ENCODE results near the gene KATNB1.

The KATNB1 gene

DNA sequence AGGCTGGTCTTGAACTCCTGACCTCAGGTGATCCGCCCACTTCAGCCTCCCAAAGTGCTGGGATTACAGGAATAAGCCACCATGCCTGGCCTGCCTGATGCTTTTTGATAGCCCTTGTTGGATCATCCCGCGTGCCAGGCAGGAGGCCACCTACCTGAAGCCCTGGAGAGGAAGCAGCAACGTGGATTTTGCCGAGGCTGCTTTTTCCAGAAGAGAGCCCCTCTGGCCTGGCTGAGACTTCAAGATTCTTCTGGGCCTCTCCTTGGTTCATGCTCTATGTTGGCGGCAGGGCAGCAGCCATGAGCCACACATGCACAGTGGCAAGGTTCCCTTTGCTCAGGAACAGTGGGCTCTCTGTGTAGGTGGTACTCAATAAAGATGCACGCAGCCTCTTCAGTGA, 11.5 kb downstream of the KATNB1 start:
- DNase-seq: no peak

DNA sequence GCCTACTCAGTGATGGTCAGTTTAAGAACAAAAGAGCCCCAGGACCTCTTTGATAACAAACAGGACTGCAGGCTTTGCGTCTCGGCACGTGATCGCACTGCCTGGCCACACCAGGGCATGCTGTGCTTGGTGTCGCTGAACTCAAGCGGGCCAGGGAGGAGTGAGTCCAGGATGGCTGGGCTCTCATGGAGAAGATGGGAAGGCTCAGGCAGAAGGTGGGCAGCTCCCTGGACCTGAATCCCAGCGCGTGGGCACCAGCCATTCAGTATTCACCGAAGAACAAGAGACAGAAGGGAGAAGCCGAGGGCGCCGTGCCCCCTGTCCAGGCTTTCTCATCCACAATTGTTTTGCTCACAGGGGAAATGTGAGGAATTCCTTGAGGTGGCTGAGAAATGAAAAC, 11.9 kb downstream of the KATNB1 start:
- no peak for DNase-seq

DNA sequence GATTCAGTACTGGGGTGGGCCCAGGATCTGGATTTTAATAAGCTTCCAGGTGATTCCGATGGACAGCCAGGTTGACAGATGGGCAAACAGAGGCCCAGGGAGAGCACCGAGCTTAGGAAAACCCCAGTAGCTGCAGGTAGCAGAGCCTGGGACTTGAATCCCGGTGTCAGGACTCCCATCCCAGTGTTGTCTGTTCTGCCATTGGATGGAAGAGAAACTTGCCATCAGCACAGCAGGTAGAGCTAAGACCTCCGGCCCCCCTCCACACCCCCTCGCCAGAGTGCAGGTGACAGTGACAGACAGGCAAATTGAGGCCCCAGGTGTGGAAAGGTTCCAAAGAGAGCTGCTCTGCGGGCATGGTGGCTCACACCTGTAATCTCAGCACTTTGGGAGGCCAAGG, 12.4 kb downstream of the KATNB1 start:
- no peak for DNase-seq

DNA sequence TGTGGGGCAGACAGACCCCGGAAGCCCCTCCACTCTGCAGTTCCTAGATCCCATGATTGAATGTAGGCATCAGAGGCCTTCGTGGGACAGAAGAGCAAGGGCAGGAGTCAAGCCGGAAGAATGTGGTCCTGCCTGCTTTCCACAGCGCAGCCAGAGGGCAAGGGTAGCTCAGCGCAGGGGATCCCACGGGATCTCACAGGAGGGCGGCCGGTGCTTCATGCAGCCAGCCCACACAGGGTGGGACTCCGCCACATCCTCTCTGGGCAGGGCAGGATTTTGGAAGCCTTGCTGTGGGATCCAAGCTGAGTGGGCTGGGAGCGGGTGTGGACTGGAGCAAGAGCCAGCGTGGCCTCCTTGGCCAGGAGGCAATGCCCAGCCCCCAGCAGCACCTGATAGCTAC, 13.0 kb downstream of the KATNB1 start:
- DNase-seq: no peak

DNA sequence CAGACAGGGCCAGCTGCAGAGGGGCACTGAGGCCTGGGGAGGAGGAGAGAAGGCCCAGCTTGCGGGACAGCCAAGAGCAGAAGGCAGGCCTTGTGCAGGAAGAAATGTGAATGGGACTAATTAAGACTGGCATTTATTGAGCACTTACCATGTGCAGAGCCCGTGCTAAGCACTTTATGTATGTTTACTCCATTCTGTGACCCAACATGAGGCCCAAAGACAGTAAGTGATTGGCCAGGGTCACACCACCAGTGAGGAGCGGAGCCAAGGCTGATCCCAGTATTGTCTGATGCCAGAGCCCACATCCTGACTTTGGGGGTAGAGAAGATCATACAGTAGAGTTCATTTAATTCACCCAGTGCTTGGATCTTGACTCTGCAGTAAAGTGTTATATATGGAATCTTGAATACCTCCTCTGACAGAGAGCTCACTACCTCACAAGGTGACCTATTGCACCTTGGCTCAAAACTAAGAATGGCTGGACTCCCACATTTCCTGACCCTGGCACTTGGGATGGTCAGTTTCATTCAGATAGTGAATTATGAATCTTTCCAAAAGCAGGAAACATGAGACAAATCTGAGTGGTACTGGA, 13.6 kb downstream of the KATNB1 start:
- no peak for DNase-seq

DNA sequence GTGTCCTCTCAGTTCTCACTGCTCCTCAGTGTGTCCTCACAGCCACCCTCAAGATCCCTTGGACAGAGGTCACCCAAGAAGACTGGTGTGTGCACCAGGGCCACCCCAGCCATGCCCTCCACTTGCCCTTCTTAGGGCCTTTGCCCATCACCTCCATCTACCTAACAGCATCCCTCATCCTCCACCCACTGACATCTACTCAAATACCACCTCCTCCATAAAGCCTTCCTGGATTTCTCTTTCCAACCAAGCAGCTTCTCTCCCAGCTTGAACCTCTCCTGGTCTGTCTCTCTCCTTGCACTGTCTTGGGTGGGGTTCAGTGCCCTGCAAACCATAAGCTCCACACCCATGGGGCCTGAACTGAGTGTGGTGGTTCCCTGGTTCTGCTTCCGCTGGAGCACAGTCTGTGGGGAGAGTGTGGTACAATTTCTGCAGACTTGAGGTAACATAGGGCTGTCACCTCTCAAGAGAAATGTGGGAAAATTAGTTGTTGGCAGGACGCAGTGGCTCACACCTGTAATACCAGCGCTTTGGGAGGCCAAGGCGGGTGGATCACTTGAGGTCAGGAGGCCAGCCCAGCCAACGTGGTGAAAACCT, 14.4 kb downstream of the KATNB1 start:
- no peak for DNase-seq

DNA sequence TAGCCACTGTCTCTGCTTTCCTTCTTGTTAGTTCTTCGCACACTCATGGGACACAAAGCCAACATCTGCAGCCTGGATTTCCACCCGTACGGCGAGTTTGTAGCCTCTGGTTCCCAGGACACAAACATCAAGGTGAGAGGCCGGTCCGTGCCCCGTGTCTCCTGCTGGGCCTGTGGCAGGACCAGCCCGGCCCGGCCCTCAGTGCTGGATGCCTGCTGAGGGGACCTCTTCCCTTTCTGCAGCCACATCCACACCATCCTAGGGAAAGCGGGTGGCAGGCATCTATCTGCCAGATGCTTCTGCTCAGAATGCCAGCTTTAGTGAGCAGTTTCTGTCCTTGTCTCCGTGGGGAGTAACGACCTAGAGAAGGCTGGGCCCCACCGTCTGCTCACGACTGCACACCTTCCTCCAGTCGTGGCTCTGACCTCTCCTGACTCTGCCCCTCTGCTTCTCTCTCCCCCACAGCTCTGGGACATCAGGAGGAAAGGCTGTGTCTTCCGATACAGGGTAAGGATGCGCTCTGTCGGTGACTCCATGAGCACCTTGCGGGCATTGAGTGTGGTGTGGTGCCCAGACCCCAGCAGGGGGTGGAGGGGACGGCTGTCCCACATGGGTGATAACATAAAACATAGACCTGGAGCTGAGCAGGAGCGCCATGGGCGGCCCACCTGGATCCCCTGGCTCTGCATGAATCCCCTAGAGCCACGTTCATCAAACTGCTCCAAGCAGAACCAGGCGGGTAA, 15.4 kb downstream of the KATNB1 start:
- DNase-seq: no peak

DNA sequence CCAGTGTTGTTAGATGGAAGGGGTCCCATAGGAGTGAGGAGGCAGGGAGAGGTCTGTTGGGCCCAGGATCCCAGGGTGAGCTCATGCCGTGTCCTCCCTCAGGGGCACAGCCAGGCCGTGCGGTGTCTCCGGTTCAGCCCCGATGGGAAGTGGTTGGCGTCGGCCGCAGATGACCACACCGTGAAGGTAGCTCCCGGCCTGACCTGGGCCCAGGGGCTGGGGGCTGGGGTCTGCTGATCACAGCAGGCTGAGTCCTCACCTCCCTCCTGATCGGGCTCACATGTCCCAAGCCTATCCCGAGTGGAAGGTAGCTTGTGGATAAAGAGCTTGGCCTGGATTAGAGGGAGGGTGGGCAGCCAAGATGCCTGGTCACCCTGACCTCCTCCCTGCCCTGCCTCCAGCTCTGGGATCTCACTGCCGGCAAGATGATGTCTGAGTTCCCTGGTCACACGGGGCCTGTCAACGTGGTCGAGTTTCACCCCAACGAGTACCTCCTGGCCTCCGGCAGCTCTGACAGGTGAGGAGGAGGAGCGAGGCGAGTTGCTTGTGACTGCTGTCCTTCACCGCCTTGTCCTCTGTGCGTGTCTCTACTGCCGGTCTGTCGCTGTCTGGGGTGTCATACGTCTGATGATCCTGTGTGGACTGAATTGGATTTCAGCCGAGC, 16.1 kb downstream of the KATNB1 start:
- no peak for DNase-seq

DNA sequence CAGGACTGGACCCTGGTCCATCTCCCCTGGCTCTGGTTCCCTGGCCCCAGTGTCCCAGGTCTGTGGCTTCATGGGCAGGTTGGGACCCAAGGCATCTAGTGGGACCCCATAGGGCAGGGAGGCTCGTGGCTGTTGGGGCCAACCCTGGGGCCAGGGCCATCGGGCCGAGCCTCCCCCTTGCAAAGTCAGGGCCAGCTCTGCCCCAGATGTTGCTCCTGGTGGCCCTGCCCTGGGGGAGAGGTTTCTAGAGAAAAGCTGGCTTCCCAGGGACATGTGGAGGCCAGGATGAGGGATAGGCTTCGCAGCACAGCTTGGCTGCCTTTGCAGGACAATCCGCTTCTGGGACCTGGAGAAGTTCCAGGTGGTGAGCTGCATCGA, 16.6 kb downstream of the KATNB1 start:
- DNase-seq: no peak

DNA sequence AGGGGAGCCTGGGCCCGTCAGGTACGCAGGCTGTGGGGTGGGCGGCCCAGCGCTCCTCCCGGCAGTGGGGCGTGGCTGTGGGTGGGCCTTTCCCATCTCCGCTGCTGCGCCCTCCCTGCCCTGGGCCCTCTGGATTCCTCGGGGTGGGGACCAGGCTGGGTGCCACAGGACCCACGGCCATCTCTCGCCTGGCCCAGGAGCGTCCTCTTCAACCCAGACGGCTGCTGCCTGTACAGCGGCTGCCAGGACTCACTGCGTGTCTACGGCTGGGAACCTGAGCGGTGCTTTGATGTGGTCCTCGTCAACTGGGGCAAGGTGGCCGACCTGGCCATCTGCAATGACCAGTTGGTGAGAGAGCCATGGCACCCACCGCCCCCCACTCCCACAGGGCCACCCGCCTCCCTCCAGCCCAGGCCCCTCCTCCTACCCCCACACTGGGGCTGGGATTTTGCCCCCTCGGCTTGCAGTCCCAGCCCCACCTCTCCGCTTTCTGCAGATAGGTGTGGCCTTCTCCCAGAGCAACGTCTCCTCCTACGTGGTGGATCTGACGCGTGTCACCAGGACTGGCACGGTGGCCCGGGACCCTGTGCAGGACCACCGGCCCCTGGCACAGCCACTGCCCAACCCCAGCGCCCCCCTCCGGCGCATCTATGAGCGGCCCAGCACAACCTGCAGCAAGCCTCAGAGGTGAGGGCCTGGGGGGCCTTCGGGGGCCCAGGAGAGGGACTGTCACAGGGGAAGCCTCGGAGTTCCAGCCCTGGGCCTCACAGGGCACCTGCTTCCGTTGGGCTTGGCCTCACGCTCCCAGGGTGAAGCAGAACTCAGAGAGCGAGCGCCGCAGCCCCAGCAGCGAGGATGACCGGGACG, 17.2 kb downstream of the KATNB1 start:
- no peak for DNase-seq

DNA sequence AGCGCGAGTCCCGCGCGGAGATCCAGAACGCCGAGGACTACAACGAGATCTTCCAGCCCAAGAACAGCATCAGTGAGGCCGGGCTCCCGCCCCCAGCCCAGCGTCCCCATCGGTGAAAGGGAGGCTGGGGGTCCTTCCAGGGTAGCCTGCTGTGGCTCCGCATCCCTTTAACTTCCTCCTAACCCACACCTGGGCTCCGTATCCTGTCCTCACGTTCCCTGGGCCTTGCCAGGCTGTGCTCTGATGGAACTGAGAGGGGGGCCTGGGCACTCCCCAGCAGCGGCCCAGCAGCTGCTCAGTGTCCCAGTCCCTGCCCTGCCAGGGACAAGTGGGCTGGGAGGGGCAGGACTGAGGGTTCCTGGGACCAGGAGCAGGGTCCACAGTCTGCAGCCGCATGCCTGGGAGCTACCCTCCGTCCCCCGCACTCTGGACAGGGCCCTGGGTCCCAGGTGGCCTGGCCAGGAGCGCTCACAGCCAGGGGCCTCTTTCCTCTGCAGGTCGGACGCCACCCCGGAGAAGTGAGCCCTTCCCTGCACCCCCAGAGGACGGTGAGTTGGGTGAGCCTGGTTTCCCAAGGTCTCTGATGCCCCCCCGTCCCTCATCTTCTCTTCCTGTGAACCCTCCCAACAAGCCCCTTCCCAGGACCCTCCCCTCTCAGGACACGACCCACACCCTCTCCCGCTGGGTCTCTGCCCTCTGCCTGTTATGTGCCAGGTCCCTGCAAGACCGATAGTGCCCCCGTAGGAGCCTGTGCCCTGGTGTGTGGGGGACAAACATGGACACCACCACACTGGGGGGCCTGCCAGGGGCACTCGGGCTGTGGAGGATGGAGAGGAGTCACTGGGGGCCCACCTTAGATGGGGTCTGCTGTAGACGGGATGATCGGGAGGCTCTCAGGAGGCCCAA, 18.1 kb downstream of the KATNB1 start:
- no peak for DNase-seq

DNA sequence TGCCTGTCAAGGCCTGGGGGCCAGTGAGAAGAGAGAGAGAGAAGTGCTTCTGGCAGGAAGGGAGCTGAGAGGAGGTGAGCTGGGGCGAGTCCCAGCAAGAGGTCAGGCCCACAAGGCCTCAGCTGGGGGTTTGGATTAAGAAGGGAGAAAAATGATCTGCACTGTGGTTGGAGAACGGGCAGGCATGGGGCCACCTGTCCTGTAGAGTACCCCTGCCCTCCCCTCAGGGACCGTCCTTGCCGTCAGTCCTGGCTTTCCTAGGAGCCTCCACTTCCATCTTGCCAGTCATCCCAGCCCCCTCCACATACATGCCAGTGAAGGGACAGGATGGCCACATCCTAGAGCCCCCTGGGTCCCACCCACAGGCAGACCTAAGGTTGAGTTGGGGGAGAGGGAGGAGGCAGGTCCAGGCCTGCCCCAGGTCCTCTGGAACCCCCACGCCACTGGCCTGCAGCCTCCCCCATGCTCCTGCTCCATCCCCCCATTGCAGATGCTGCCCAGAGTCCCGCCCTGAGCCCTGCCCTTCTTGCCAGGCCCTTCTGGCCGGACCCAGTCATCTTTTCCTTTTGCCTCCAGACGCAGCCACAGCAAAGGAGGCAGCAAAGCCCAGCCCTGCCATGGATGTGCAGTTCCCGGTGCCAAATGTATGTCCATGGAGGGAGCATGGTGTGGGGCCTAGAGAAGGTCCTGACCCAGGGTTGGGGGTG, 18.9 kb downstream of the KATNB1 start:
- no peak for DNase-seq

DNA sequence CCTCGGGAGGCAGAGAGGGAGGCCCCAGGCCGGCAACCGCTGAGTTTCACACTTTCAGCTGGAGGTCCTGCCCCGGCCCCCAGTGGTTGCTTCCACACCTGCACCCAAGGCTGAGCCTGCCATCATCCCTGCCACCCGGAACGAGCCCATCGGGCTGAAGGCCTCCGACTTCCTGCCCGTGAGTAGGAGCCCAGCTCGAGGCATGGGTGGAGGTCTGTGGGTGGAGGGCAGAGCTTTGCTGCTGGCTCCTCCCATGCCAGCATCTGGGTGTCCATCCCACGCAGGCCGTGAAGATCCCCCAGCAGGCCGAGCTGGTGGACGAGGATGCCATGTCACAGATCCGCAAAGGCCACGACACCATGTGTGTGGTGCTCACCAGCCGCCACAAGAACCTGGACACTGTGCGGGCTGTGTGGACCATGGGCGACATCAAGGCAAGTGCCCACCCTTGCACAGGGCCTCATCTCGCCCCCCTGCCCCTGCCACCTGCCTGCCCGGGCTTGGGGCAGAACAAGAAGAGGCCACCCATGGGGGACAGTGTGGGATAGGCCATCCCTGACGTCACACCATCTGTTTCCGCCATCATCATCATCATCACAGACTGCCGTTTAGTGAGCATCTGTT, 19.6 kb downstream of the KATNB1 start:
- no peak for DNase-seq

DNA sequence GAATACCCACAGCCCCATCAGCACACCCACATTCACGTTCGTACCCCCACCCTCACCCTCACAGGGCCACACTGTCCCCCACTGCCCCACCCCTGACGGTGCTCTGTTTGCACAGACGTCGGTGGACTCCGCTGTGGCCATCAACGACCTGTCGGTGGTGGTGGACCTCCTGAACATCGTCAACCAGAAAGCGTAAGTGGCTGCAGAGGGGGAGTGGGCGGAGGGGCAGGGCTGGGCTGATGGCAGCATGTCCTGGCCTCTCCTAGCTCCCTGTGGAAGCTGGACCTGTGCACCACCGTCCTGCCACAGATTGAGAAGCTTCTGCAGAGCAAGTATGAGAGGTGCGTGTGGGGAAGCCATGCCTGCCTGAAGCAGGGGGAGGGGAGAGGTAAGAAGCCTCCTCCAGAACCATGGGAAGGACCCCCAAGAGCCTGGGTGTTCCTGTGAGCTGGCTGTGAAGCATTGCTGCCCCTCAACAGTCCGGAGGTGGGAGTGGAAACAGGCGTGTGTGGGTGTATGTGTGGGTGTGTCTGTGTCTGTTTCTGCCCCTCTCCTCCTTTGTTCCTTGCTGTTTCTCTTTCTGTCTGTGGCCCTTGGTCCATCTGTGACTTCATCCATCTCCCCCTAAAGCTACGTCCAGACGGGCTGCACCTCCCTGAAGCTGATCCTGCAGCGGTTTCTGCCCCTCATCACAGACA, 20.3 kb downstream of the KATNB1 start:
- no peak for DNase-seq

DNA sequence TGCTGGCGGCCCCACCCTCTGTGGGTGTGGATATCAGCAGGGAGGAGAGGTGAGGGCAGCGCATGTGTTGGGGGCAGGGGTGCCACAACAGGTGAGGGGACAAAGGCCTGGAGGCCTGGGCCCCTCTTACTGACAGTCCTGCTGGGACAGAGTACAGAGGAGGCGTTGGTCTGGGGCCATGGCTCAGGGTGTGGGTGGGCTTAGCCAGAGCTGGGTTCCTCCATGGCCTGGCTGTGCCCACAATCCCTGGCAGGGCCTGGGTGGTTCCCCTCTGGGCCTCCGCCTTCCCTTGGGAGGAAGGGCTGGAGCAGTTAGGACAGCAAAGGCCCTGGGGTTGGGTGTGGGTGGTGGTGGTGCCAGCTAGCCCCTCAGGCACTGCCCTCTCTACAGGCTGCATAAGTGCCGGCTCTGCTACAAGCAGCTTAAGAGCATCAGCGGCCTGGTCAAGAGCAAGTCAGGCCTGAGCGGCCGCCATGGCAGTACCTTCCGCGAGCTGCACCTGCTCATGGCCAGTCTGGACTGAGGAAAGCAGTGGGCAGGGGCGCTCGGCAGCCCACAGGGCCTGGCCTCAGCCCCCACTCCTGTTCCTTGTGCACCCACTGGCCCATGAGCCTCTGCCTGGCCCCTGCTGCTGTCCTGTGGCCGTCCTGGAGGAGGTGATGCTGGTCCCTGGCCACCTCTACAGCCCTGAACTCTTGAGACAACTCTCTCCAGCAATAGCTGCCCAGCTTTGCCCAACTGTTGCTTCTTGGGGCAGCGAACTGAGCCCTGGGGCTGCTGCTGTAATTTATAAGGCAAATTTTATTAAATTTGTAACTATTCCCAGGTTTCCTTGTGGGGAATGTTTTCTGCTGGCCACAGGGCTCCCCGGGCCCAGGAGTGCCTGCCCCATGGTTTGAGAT, 21.1 kb downstream of the KATNB1 start:
- no peak for DNase-seq

DNA sequence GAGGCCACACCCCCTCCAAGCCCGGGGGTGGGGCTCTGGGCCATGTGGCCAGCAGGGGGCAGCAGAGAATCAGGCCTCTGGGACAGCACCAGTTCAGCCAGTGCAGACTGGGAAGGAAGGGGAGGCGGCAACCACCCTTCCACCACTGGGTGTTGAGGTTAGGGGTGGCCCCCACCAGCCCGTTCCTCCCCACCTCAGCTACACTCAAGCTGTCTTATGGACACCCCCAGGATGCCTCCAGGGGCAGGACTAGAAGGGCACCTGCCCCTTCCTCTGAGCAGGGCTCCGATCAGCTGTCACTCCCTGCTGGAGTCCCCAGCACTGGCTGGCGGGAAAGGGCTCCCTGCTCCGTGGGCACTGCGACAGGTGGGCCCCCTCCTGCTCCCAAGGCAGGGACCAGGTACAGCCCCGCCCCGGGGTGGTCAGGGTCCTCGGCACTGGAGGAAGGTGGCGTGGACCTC, 21.8 kb downstream of the KATNB1 start:
- no peak for DNase-seq

DNA sequence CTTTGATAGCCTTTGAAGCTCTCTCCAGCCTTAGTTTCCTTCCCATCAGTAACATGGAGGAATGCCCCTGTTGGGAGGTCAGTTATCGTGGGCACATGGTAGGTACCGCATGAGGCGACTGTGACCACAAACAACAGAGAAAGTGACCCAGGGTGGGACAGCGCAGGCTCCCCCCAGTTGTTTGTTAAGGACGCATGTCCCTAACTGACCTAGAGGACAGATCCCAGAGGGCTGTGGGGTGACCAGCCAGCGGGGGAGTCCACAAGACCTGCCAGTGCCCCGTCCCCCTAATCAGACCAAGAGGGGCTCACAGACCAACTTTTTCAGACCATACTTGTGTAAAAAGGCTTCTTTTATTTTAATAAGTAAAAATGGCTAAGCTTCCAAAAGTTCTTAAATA, 22.3 kb downstream of the KATNB1 start:
- DNase-seq: no peak

DNA sequence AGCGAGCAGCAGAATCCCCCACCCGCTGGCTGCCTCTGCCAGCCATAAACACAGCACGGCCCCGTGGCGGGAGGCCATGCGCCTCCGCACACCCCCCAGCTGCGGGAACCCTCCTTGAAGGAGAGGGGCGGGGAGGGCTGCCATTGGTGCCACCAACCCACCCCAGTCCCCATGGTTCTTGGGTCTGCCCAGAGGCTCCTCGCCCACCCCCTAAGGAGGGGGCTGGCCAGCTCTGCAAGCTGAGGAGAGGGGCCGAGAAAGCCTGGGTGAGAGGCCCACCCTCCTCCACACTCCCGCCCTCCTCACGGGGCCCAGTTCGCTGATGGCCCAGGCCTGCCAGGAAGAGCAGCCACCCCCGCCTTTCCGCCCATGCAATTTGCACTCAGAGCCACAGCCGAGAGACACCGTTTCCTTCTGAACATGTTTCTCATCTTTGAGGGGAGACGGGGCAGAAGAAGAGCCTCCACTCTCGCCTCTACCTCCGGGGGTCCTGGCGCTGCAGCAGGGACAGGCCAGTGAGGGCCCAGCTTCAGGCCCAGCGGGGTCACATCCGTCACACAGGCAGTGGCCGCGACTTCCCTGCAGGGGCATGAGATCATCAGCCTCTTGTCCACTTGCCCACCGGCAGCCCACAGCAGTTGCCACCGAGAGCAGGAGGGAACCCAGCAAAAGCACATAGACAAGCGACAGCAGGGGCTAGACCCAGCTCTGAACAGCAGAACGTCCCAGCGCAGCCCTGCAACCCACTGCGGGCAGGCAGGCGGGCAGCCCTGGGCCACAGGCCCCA, 23.0 kb downstream of the KATNB1 start:
- no peak for DNase-seq
